HG03280 (cell line): ENCODE data around the gene VAMP8.
"Not testable (repeated sequence)": the region's sequence is repeated elsewhere in the genome, so short reads cannot be mapped to it uniquely, and the experiment has no call there.

Experiments used
- ATAC-seq: cut with Tn5 transposase; IDR thresholded peaks from one replicate; pipeline ENCODE4 v1.9.1; 2021; ENCODE audit warnings: mild to moderate bottlenecking, moderate library complexity; ENCODE audit not compliant: unreplicated experiment

The VAMP8 gene

DNA sequence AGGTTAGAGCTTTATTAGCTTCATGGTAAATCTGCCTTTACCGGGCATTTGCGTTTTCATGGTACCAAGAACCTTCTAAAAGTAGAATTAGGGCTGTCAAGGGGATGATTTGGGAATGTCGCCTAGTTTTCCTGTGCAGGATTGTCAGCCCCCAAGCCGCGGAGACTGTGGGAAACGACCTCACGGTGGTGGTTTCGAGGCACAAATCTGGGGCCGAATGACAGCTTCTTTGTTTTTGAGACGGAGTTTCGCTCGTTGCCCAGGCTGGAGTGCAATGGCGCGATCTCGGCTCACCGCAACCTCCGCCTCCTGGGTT, 38.0 kb downstream of the VAMP8 start:
- ATAC-seq = no peak

DNA sequence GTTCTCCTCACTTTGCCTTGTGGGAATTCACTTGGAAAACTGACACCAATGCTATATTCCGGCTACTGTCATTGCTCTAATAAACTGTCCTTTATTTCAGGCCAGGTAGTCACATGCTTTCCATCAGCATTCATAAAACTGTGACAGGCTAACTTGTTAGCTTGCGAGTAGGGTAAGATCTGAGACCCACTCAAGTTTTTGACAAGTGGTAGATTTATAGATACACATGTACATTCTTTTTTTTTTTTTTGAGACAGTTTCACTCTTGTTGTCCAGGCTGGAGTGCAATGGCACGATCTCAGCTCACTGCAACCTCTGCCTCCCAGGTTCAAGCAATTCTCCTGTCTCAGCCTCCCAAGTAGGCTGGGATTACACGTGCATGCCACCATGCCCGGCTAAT, 40.3 kb downstream of the VAMP8 start:
- not testable (repeated sequence) for ATAC-seq

DNA sequence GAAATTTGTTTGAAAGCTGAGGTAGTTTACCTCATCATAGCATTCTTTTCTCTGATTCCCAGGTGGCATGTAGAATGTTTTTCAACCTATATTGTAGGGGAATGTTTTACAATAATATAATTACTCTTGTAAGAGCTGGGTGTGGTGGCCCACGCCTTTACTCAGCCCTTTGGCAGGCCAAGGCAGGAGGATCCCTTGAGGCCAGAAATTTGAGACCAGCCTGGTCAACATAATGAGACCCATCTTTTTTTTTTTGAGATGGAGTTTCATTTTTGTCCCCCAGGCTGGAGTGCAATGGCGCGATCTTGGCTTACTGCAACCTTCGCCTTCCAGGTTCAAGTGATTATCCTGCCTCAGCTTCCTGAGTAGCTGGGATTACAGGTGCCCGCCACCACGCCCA, 42.2 kb downstream of the VAMP8 start:
- no peak for ATAC-seq

DNA sequence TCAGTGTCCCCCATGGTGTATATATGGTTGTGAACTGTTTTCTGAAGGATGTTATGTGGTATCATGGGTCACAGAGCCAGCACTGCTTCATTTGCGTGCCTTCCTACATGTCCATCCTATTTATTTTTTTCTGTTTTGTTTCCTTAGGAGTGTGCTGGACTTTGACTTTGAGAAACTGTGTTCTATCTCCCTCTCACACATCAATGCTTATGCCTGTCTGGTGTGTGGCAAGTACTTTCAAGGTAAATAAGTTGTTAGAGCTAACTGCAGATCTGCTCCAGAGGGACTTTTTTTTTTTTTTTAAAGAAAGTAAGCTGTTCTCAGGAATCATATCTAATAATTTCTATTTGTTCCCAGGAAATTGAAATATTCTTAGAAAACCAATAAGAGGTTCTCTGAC, 44.0 kb downstream of the VAMP8 start:
- ATAC-seq = no peak

DNA sequence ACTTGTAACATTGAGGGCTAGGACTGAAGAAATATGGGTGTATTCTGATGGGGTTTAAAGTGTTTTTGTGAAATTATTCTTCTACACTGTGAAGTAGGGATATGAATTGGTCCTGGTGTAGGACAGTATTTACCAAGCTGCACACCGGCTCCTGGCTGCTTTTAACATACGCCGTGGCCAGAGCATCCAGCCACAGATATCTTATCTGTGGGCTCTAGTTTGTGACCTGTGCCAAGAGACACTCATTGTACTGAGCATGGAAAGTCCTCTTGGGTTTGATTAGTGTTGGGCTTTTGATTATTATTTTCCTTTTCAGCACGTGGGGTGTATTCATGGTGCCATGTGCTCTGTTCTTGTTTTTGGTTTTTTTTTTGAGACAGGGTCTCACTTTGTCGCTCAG, 46.6 kb downstream of the VAMP8 start:
- ATAC-seq = no peak

DNA sequence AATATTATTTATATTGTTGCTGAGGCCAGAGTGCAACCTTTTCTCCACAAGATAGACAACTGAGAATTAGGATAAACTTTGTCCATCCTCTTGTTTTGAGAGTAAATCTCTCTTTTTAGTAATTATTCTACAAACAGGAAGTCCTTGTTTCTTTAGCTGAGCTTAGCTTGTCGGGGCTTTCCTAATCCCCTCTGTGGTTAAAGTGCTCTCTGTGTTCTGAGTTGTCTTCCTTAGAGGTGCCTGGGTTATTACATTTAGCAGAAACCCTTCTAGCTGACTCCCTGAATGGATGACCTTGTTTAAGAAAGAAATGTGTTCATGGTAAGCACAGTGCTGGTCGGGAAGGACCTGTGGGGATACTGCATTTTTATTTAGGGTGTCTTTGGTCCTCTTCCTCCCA, 51.3 kb downstream of the VAMP8 start:
- ATAC-seq = no peak

DNA sequence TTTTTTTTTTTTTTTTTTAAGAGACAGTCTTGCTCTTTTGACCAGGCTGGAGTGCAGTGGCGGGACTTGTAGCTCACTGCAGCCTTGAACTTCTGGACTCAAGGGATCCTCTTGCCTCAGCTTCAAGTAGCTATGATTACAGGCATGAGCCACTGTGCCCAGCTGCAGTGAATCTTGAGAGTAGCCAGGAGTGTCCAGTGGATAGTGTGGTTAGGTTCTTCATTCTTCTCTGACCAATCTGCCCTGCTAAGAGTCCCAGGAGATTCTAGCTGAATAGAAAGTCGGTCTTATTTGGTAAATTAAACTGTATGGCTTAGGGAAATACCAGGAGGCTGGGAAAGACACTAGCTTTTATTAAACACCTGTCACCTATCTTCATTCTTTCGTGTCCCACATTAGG, 53.9 kb downstream of the VAMP8 start:
- no peak for ATAC-seq
